Mucosa of rectum (tissue), 2 donors: Measurements from ENCODE around the gene KCNJ12.
"Not testable (repeated sequence)": the region's sequence is repeated elsewhere in the genome, so short reads cannot be mapped to it uniquely, and the experiment has no call there.

Experiments
- H3K27ac ChIP-seq, 2 donors: one replicate each; pipeline ENCODE4 v1.7.0; 2013; ENCODE audit warnings: inconsistent platforms in 2 of 2, low read depth in 2 of 2, low read length in 2 of 2
- H3K27me3 ChIP-seq, 2 donors: one replicate each; pipeline ENCODE4 v1.7.0; 2013; ENCODE audit warnings: low read length in 2 of 2; ENCODE audit not compliant: control insufficient read depth in 2 of 2, insufficient read depth in 2 of 2
- H3K36me3 ChIP-seq, 2 donors: one replicate each; pipeline ENCODE4 v1.7.0; 2013; ENCODE audit warnings: low read length in 2 of 2; ENCODE audit not compliant: control insufficient read depth in 2 of 2, insufficient read depth in 2 of 2
- H3K4me1 ChIP-seq, 2 donors: one replicate each; pipeline ENCODE4 v1.7.0; 2013; ENCODE audit warnings: low read length in 2 of 2, mild to moderate bottlenecking in 1 of 2; ENCODE audit not compliant: control insufficient read depth in 2 of 2, insufficient read depth in 2 of 2
- H3K4me3 ChIP-seq, 2 donors: one replicate each; pipeline ENCODE4 v1.7.0; 2013; ENCODE audit warnings: low read length in 2 of 2
- H3K9ac ChIP-seq, 2 donors: one replicate each; pipeline ENCODE4 v1.7.0; 2013; ENCODE audit warnings: low read length in 2 of 2, low read depth in 1 of 2, mild to moderate bottlenecking in 1 of 2
- H3K9me3 ChIP-seq, 2 donors: one replicate each; pipeline ENCODE4 v1.7.0; 2013; ENCODE audit warnings: low read length in 2 of 2; ENCODE audit not compliant: control insufficient read depth in 2 of 2
- donor health status: healthy.
- donor health status: Normal muscosa, but diverticular disease.

Gene KCNJ12

DNA sequence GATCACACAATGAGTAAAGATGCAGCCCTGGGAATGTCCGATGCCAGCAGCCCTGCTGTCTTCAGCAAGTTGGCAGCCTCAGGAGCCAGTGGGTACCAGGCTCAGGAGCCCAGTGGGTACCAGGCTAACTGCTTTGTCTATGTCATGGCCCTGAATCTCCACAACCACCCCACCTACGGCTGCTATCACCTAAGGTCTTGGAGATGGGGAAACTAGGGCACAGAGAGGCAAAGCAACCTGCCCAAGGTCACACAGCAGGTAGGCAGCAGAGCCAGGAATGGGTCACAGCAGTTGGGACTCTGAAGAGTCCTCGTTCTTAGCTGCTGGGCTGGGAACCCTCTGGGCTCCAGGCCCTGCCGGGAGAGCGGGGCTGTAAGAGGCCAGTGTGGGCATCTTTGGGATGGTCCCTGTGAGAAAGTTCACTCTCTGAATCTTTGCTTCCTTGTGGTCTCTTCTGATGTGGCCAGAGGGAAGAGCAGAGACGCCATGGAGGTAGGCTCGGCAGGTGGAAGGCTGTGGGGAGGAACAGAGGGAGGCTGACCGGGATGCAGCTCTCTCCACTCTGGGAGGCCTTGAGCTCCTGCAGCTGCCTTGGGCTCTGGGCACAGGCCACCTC lies 34.1 kb upstream of the KCNJ12 start:
- not testable (repeated sequence) for H3K4me1 ChIP-seq, H3K27ac ChIP-seq, H3K9me3 ChIP-seq, H3K9ac ChIP-seq, H3K36me3 ChIP-seq, H3K27me3 ChIP-seq, H3K4me3 ChIP-seq

DNA sequence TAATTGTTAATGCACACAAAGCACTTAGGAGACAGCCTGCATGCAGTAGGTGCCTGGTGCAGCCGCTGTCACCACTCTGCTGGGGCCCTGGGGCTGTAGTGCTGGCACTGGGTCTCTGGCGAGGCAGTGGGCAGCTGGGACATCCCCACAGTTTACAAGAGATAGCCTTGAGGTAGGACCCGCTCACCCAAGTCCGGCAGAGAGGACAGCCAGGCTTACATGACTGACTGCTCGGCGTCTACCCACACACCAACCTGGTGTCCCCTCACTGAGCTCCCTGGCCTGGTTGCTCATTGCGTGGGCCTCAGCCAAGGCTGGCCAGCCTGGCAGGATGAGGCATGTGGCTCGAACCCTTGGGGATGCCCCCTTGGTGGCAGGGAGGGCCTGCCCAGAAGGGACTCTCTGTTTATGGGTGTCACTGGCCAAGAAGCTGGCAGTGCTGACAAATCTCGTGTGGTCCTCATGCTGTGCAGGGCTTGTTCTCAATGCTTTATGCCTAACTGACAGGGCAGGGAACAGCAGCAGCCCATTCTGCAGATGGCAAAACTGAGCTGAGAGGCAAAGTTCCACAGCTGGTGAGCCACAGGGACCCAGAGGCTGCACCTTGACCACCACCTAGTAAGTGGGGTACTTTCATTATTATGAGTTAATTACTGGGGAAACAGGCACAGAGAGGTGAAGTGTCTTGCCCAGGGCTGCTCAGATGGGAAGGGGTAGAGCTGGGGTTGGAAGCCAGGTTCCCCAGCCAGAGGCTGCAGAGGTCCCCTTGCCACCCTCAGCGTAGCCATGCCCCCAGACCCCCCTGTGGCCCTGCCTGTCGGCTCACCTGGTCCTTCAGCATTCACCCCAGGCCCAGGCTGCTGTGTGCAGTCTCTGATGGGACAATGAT lies 32.9 kb upstream of the KCNJ12 start:
- not testable (repeated sequence) for H3K4me1 ChIP-seq, H3K9me3 ChIP-seq, H3K27me3 ChIP-seq, H3K4me3 ChIP-seq, H3K9ac ChIP-seq, H3K27ac ChIP-seq, H3K36me3 ChIP-seq

DNA sequence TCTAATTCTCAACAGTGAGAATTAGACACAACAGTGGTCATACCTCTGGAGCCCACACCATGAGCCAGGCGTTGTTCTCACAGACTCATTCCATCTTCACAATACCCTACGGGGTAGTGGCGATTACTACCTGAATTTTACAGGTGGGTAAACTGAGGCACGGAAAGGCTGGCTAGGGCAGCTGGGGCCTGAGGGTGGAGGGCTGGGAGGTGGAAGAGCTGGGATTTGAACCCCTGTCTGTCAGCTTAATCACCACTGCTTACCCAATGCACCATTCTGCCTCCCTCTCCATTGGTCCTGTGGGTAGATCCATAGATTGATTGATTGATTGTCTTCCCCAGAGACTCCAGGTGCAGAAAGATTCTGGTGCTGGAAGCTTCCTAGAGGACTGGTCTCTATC lies 31.4 kb upstream of the KCNJ12 start:
- H3K27ac ChIP-seq: not testable (repeated sequence)

DNA sequence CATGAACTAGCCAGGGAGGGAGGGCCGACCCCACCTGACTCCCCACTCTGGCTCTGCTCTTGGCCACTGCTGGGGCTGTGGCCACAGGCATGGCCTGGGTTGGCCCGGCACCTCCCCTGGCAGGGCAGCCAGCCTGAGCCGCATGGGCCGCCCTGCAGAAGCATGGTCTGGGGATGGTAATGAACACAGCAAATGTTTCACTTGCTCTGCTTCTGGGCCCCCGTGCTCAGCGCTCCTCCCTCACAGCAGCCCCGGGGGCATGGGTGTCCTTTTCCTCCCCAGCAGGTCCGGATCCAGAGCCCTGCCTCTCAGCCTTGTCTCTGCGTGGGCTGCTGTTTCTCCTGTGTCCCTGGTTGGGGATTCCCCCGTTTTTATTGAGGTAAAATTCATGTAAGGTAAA lies 30.9 kb upstream of the KCNJ12 start:
- no peaks in the 10 kb centered on the region for H3K36me3 ChIP-seq
- H3K9ac ChIP-seq: no peak overlapping the region
- H3K27ac ChIP-seq: no peak overlapping the region
- H3K27me3 ChIP-seq: no peaks in the 10 kb centered on the region
- no peak overlapping the region for H3K4me3 ChIP-seq
- H3K9me3 ChIP-seq: no peaks in the 10 kb centered on the region
- H3K4me1 ChIP-seq: no peaks in the 10 kb centered on the region

More for the DNA sequence above, 31.4 kb upstream of the KCNJ12 start:
- not testable (repeated sequence) for H3K9ac ChIP-seq, H3K9me3 ChIP-seq, H3K4me1 ChIP-seq, H3K4me3 ChIP-seq, H3K36me3 ChIP-seq, H3K27me3 ChIP-seq

DNA sequence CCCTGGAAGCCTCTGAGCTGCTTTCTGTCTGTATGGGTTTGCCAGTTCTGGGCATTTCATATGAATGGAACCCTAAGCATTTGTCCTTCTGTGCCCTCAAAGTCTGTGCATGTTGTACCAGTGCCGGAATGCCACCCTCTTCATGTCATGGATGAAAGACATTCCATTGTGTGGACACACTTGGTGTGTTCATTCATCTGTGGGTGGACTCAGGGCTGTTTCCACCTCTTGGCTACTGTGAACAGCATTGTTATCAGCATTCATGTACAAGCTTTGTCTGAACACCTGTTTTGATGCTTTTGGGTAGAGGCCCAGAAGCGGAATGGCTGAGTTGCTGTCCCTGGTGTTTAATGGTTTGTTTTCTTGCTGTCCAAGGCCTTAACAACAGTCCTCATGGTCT lies 30.1 kb upstream of the KCNJ12 start:
- not testable (repeated sequence) for H3K9ac ChIP-seq, H3K36me3 ChIP-seq, H3K9me3 ChIP-seq, H3K27ac ChIP-seq, H3K4me1 ChIP-seq, H3K4me3 ChIP-seq, H3K27me3 ChIP-seq

DNA sequence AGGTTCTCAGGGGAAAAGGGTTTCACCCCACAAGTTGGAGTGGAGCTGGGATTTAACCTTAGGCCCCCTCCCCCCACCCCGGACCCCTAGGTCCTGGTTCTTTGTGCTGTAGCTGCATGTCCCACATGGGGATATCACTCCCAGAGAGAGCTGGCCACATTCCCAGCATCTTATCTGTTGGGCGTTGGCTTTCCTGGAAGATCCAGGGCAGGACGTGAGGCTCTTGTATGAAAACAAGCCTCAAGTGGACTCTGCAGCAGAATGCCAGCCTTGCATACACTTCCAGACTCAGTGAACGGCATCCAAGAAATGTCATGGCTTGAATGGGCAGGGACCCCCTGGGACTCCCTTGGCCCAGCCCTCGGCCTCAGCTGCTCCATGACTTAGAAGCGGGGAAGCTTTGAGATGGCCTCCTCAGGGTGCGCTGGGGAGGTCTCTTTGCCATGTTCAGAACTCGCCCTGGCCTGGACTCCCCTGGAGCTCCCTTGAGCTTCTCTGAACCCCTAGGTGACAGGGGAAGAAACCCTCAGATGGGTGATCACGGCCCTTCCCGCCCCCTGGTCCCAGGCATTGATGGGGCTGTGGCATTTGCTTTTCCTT lies 29.4 kb upstream of the KCNJ12 start:
- H3K4me3 ChIP-seq, H3K27me3 ChIP-seq, H3K36me3 ChIP-seq, H3K9ac ChIP-seq, H3K4me1 ChIP-seq, H3K9me3 ChIP-seq, H3K27ac ChIP-seq: not testable (repeated sequence)

DNA sequence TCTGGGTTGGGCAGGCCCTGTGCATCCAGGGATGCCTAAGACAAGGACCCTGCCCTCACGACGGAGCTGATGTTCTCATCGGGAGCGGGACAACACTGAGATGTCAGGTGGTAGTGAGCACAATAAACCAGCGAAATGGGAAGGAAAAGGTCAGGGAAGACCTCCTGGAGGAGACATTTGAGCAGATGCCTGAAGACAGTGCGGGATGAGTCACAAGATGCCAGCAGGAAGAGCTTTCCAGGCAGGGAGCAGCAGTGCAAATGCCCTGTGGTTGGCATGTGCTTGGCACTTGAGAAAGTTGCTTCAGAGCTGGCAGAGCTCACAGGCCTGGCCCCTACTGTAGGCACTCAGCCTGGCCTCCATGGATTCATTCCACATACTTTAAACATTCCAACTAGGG lies 28.5 kb upstream of the KCNJ12 start:
- not testable (repeated sequence) for H3K4me1 ChIP-seq, H3K27me3 ChIP-seq, H3K9ac ChIP-seq, H3K36me3 ChIP-seq, H3K9me3 ChIP-seq, H3K27ac ChIP-seq, H3K4me3 ChIP-seq

DNA sequence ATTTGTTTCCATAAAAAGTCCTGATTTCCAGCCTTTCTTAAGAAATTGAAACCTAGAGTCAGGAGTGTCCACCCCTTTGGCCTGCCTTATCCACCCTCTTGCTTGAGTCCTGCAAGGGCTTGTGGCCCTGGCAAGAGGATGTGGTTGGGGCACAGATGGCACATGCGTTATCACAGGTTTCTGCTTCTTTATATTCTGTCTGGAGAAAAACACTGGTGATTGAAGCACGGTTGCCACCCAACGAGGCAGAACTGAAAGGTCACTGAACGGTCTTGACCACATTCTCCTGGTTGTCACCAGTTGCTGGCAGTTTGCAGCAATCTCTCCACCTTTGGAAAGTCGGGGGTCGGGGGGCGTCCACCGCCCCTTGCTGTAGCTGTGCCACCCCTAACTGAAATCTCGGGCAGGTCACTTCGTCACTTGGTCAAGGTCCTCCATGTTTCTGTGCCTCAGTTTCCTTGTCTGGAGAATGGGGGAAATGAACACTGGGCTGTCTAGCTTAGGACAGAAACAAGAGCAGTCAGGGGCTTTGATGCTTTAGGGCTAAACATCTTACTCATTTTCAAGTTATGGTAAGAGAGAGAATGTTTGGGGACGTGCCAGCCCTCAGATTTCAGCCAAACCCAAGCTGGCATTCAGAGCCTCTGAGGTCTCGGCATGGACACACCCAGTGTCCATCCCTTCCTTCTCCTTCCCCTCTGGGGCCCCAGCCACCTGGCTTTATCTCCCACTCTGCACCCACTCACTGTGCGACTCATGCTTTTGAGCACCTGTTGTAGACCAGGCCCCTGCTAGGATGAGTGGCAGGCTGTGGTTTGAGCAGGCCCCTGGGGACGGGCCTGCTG lies 27.9 kb upstream of the KCNJ12 start:
- H3K9ac ChIP-seq, H3K36me3 ChIP-seq, H3K4me1 ChIP-seq, H3K27ac ChIP-seq, H3K9me3 ChIP-seq, H3K27me3 ChIP-seq, H3K4me3 ChIP-seq: not testable (repeated sequence)

DNA sequence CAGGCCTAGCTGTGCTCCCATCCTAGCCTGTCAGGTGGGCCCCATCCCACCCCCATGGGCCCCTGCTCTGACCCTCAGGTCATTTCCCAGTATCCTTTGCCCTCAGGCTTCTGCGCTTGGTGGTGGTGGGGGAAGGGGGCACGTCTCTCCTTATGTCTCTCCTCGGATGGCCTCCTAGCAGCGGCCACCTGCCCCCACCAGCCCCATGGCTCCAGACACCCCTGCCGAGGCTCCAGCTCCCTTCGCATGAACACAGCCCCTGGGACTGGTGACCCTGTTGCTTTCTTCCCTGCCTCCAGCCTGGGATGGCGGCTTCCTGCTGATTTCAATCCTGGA lies 27.3 kb upstream of the KCNJ12 start:
- H3K9me3 ChIP-seq, H3K9ac ChIP-seq, H3K27me3 ChIP-seq, H3K27ac ChIP-seq, H3K4me3 ChIP-seq, H3K4me1 ChIP-seq, H3K36me3 ChIP-seq: not testable (repeated sequence)
